Mesodermal cell (in vitro differentiated cells): ENCODE results near the gene L1CAM.
A peak's percentile ranks its signal among the peaks of the same experiment; 100 is the strongest.
"Not testable (repeated sequence)": the region's sequence is repeated elsewhere in the genome, so short reads cannot be mapped to it uniquely, and the experiment has no call there.

Experiments used
- H3K27ac ChIP-seq: 2 replicates; pipeline ENCODE4 v1.7.0; 2013; ENCODE audit warnings: mild to moderate bottlenecking, low read depth, low read length, moderate library complexity; ENCODE audit not compliant: severe bottlenecking
- H3K36me3 ChIP-seq: 2 replicates; pipeline ENCODE4 v1.7.1; 2013; ENCODE audit warnings: mild to moderate bottlenecking, low read length, moderate library complexity; ENCODE audit not compliant: control insufficient read depth, insufficient read depth
- H3K4me1 ChIP-seq: one replicate; pipeline ENCODE4 v1.7.1; 2013; ENCODE audit warnings: mild to moderate bottlenecking, low read length; ENCODE audit not compliant: insufficient read depth, control insufficient read depth, poor library complexity, severe bottlenecking
- H3K4me3 ChIP-seq: 2 replicates; pipeline ENCODE4 v1.7.0; 2013; ENCODE audit warnings: low read length, control low read depth, mild to moderate bottlenecking; ENCODE audit not compliant: insufficient read depth, poor library complexity, severe bottlenecking; ENCODE audit errors: extremely low read depth
- H3K9me3 ChIP-seq: 2 replicates; pipeline ENCODE4 v1.7.1; 2013; ENCODE audit warnings: mild to moderate bottlenecking, low read length, moderate library complexity; ENCODE audit not compliant: control insufficient read depth
- WGBS, 2 experiments: methylation state at CpG; one replicate each; pipeline ENCODE4 v1.1.5; 2013; ENCODE audit warnings: missing lambda C conversion rate in 2 of 2; ENCODE audit not compliant: insufficient coverage in 2 of 2; 5-methylcytosine and 5-hydroxymethylcytosine counted together

Gene L1CAM

GRCh38 chrX:153827903-153828302 lies 58.1 kb downstream of the L1CAM start:
- Histone ChIP-seq H3K27ac (no peak overlapping the region), H3K9me3 (no peaks in the 10 kb centered on the region), H3K36me3 (no peaks in the 10 kb centered on the region), H3K4me3 (no peak overlapping the region), H3K4me1 (peaks cover 3% of the 10 kb centered on the region)
- 74 to 92% methylated on average over 2 to 6 of the region's 9 CpGs for WGBS, 2 experiments

- WGBS, 2 experiments = 80% methylated on average over 1 of the region's 3 CpGs; no CpG with 5 or more reads in 1 of the 2 experiments
- Histone ChIP-seq H3K27ac (no peak overlapping the region), H3K9me3 (no peaks in the 10 kb centered on the region), H3K36me3 (no peaks in the 10 kb centered on the region), H3K4me3 (no peak overlapping the region), H3K4me1 (peaks cover 3% of the 10 kb centered on the region)
These were observed 59.0 kb downstream of the L1CAM start for GRCh38 chrX:153827016-153827415.

GRCh38 chrX:153825042-153825441 lies 60.9 kb downstream of the L1CAM start:
- Histone ChIP-seq H3K4me1 (peaks cover 6% of the 10 kb centered on the region), H3K36me3 (no peaks in the 10 kb centered on the region), H3K9me3 (no peaks in the 10 kb centered on the region), H3K27ac (no peak overlapping the region), H3K4me3 (no peak overlapping the region)
- 90% methylated on average over 7 of the region's 8 CpGs; no CpG with 5 or more reads in 1 of the 2 experiments for WGBS, 2 experiments

- no peak overlapping the region for H3K27ac ChIP-seq
- H3K36me3 ChIP-seq = no peaks in the 10 kb centered on the region
- H3K9me3 ChIP-seq = no peaks in the 10 kb centered on the region
- peaks cover 6% of the 10 kb centered on the region for H3K4me1 ChIP-seq
- H3K4me3 ChIP-seq = no peak overlapping the region
- 96 to 100% methylated on average over 4 to 7 of the region's 10 CpGs for WGBS, 2 experiments
These were observed 61.6 kb downstream of the L1CAM start for GRCh38 chrX:153824348-153824747.

GRCh38 chrX:153821066-153821465 lies 64.9 kb downstream of the L1CAM start:
- peaks cover 3% of the 10 kb centered on the region for H3K4me1 ChIP-seq
- H3K27ac ChIP-seq = no peak overlapping the region
- H3K9me3 ChIP-seq = no peaks in the 10 kb centered on the region
- no peaks in the 10 kb centered on the region for H3K36me3 ChIP-seq
- H3K4me3 ChIP-seq = no peak overlapping the region
- WGBS, 2 experiments = no CpG with 5 or more reads among the region's 9 CpGs

GRCh38 chrX:153820601-153821000 lies 65.4 kb downstream of the L1CAM start:
- no peak overlapping the region for H3K27ac ChIP-seq
- H3K9me3 ChIP-seq = no peaks in the 10 kb centered on the region
- WGBS, 2 experiments = 87% methylated on average over 3 of the region's 7 CpGs; no CpG with 5 or more reads in 1 of the 2 experiments
- H3K4me3 ChIP-seq = no peak overlapping the region
- peaks cover 3% of the 10 kb centered on the region for H3K4me1 ChIP-seq
- no peaks in the 10 kb centered on the region for H3K36me3 ChIP-seq

GRCh38 chrX:153819384-153820040 lies 66.5 kb downstream of the L1CAM start:
- Histone ChIP-seq H3K4me3 (peak overlapping the region; percentile 36), H3K36me3 (no peaks in the 10 kb centered on the region), H3K27ac (peak overlapping the region; percentile 62), H3K4me1 (peaks cover 3% of the 10 kb centered on the region), H3K9me3 (no peaks in the 10 kb centered on the region)
- WGBS, 2 experiments = 41 to 59% methylated on average over 6 to 10 of the region's 23 CpGs

- 2 to 11% methylated on average over 13 to 27 of the region's 67 CpGs for WGBS, 2 experiments
- peak overlapping the region; percentile 62 for H3K27ac ChIP-seq
- H3K9me3 ChIP-seq = no peaks in the 10 kb centered on the region
- peaks cover 3% of the 10 kb centered on the region for H3K4me1 ChIP-seq
- H3K4me3 ChIP-seq = peak overlapping the region; percentile 36
- H3K36me3 ChIP-seq = no peaks in the 10 kb centered on the region
These were observed 67.2 kb downstream of the L1CAM start for GRCh38 chrX:153818571-153819383.

- H3K36me3 ChIP-seq, H3K27ac ChIP-seq, H3K4me1 ChIP-seq, H3K9me3 ChIP-seq, H3K4me3 ChIP-seq: not testable (repeated sequence)
- WGBS, 2 experiments = 90 to 95% methylated on average over 3 to 4 of the region's 9 CpGs
These were observed 67.9 kb downstream of the L1CAM start for GRCh38 chrX:153818064-153818463.

GRCh38 chrX:153816831-153817690 lies 68.9 kb downstream of the L1CAM start:
- 87% methylated on average over 13 to 17 of the region's 25 CpGs for WGBS, 2 experiments

More at GRCh38 chrX:153816831-153817690, 68.9 kb downstream of the L1CAM start:
- Histone ChIP-seq H3K4me1 (peaks cover 3% of the 10 kb centered on the region), H3K9me3 (no peaks in the 10 kb centered on the region), H3K36me3 (no peaks in the 10 kb centered on the region), H3K4me3 (no peak overlapping the region), H3K27ac (no peak overlapping the region)
